ENCODE measurements around the gene MTUS2.

DNA sequence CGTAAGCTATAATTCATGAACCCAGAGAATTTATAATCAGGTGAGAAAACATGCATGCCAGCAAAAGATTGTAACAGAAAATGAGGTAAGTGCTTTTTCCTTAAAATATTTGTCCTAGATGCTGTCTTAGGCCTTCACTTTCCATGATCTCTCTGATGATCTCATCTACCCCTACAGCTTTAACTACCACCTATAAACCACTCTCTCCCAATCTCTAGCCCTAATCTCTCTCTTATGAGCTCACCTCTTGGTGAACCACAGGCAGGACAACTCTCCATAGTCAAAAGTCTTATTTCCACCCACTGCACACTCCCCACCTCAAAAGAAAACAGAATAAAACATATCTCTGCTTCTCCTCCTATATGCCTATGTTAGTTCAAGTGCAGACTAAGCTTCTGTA lies 638.3 kb downstream of the MTUS2 start:
- TF ChIP-seq, protein P1, sequence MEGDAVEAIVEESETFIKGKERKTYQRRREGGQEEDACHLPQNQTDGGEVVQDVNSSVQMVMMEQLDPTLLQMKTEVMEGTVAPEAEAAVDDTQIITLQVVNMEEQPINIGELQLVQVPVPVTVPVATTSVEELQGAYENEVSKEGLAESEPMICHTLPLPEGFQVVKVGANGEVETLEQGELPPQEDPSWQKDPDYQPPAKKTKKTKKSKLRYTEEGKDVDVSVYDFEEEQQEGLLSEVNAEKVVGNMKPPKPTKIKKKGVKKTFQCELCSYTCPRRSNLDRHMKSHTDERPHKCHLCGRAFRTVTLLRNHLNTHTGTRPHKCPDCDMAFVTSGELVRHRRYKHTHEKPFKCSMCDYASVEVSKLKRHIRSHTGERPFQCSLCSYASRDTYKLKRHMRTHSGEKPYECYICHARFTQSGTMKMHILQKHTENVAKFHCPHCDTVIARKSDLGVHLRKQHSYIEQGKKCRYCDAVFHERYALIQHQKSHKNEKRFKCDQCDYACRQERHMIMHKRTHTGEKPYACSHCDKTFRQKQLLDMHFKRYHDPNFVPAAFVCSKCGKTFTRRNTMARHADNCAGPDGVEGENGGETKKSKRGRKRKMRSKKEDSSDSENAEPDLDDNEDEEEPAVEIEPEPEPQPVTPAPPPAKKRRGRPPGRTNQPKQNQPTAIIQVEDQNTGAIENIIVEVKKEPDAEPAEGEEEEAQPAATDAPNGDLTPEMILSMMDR (IDR thresholded peaks at IDR 0.05; ENCODE audit: low read depth, low read length, poor library complexity, severe bottlenecking), result no peak
- no peak for TF ChIP-seq EZH2phosphoT487 (IDR thresholded peaks at IDR 0.05; ENCODE audit: borderline replicate concordance, low read length)

Measured in DOHH2 (cell line).